ENCODE results near the gene PLEKHD1. TPM values are rescaled to one million over a fixed set of nuclear protein-coding genes. Genes with fewer than 3 reads are reported as not detected.

Gene PLEKHD1
- 0.03 to 0.06 TPM (median 0.06 TPM) in 3 of 5 replicates, not detected in the others for total RNA-seq (2022; extraction: Qiagen RNA extraction)

GRCh38 chr14:69484444-69485314, at the start of gene PLEKHD1:
TSS of gene PLEKHD1 (plus strand) at chr14:69484728. CDS start at chr14:69484966, 238 bp downstream.

DNA sequence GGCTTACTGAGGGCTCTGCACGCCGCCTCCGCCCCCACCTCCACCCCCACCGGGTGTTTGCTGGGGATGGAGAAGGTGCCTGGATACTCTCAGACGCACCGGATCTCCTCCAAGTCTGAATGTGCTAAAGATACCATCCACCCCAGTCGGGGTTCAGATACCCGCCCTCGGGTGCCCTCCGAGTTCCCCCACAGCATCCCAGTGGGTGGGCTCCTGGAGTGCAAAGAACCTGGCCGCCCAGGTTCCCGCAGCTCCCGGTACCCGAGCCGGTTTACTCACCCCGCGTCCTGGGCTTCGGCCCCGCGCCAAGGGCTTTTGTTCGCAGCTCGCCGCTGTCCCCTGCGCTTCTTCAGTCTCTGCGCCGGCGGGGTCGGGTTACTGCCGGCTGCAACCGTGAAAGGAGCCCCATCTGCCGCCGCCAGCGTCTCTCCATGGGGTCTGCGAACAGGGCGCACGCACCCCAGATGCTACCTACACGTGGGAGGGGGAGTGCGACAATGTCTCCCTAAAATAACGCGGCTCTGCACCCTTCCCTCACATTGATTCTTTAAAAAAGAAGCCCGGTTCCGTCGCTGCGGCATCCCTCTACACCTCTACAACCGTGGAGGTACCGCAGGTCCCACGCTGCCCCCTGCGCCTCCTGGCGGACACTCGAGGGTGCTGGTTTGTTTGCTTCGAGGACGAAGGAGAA, 89.9 kb downstream of the PLEKHD1 start, which contains the start of gene CCDC177:
Gene CCDC177, minus strand, starts transcription at position 609 of the 691 bp plus-strand sequence. CDS start 1,249 bp downstream, outside the sequence.

Other genes with a start within 250 kb of the PLEKHD1 start
- gene GALNT16, start 224.6 kb upstream of the PLEKHD1 start, total RNA-seq (2022; extraction: Qiagen RNA extraction), result 2.1 to 3.6 TPM (median 3.3 TPM) in 5 replicates
- 317 to 360 TPM (median 340 TPM) in 5 replicates for gene ERH, start 86.4 kb upstream of the PLEKHD1 start, total RNA-seq (2022; extraction: Qiagen RNA extraction)
- gene SLC39A9, start 86.0 kb upstream of the PLEKHD1 start, total RNA-seq (2022; extraction: Qiagen RNA extraction), result 34.9 to 41.4 TPM (median 39.3 TPM) in 5 replicates
- 0.06 to 0.07 TPM in 2 of 5 replicates, not detected in the others for gene CCDC177, start 90.1 kb downstream of the PLEKHD1 start, total RNA-seq (2022; extraction: Qiagen RNA extraction)
- 6.3 to 7.7 TPM (median 7.3 TPM) in 5 replicates for gene SUSD6, start 126.9 kb downstream of the PLEKHD1 start, total RNA-seq (2022; extraction: Qiagen RNA extraction)